ENCODE results near the gene DUSP10. TPM values are rescaled to one million over a fixed set of nuclear protein-coding genes. Genes with fewer than 3 reads are reported as not detected.

Gene DUSP10
- total RNA-seq, 1 experiment from 2014 or later = 15.9 TPM

- ChIA-PET POLR2A (interaction anchor here (2.1 kb wide), 1 partner anchor 11 kb away, joined by 12 read pairs; no protein-coding TSS in a partner anchor), CTCF (interaction anchor here (0.8 to 1.4 kb wide), 3 partner anchors 257 to 719 kb away, joined by 3 to 4 read pairs (median 3); no protein-coding TSS in a partner anchor)
- TF ChIP-seq, protein P1, sequence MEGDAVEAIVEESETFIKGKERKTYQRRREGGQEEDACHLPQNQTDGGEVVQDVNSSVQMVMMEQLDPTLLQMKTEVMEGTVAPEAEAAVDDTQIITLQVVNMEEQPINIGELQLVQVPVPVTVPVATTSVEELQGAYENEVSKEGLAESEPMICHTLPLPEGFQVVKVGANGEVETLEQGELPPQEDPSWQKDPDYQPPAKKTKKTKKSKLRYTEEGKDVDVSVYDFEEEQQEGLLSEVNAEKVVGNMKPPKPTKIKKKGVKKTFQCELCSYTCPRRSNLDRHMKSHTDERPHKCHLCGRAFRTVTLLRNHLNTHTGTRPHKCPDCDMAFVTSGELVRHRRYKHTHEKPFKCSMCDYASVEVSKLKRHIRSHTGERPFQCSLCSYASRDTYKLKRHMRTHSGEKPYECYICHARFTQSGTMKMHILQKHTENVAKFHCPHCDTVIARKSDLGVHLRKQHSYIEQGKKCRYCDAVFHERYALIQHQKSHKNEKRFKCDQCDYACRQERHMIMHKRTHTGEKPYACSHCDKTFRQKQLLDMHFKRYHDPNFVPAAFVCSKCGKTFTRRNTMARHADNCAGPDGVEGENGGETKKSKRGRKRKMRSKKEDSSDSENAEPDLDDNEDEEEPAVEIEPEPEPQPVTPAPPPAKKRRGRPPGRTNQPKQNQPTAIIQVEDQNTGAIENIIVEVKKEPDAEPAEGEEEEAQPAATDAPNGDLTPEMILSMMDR (IDR thresholded peaks at IDR 0.05; ENCODE audit: unreplicated experiment) = no peak
- no peaks in the 10 kb centered on the region for H3K9me3 Mint-ChIP-seq (ENCODE audit: unreplicated experiment)
- H3K27ac Mint-ChIP-seq (ENCODE audit: low read depth, unreplicated experiment) = no peak overlapping the region
- H3K36me3 Mint-ChIP-seq (ENCODE audit: insufficient read depth, unreplicated experiment) = peaks cover 25% of the 10 kb centered on the region
- no peaks in the 10 kb centered on the region for H3K27me3 Mint-ChIP-seq (ENCODE audit: insufficient read depth, unreplicated experiment)
- peaks cover 47% of the 10 kb centered on the region for H3K4me1 Mint-ChIP-seq (ENCODE audit: insufficient read depth, unreplicated experiment)
- no peak overlapping the region for H3K4me3 Mint-ChIP-seq (ENCODE audit: unreplicated experiment)
- no peak for DNase-seq (ENCODE audit: unreplicated experiment)
- intact Hi-C loops (cut with micrococcal nuclease) = no loop called here
- no TSS peak for BruUV-seq (replicated peaks)
Observed at GRCh38 chr1:221735999-221736398, 5.9 kb downstream of the DUSP10 start.

DNA sequence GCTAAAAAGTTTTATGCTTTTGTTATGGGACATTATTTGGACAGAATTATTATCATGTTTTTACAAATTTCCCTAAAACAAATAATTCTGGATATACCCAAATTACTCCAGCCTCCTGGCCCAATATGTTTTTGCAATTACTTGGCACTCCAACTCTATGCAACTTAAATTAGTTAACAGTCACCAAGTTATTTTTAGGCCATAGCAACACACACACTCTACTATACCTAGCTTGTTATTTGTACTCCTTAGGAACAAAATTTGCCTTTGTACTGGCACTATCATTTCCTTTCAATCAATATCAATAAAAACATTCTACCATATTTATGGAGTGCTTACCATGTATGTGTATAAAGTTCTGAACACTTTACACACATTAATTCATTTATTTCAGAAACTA lies 7.7 kb downstream of the DUSP10 start:
- Mint-ChIP-seq H3K4me3 (ENCODE audit: unreplicated experiment) (no peak overlapping the region), H3K36me3 (ENCODE audit: insufficient read depth, unreplicated experiment) (peaks cover 25% of the 10 kb centered on the region), H3K27me3 (ENCODE audit: insufficient read depth, unreplicated experiment) (no peaks in the 10 kb centered on the region), H3K4me1 (ENCODE audit: insufficient read depth, unreplicated experiment) (peaks cover 46% of the 10 kb centered on the region), H3K27ac (ENCODE audit: low read depth, unreplicated experiment) (peak overlapping the region; percentile 6), H3K9me3 (ENCODE audit: unreplicated experiment) (no peaks in the 10 kb centered on the region)
- intact Hi-C loops (cut with micrococcal nuclease) = no loop called here
- no peak for DNase-seq (ENCODE audit: unreplicated experiment)
- no TSS peak for BruUV-seq (replicated peaks)
- ChIA-PET POLR2A (interaction anchor here (0.9 to 3.2 kb wide), 3 partner anchors 8 to 55 kb away, joined by 3 to 26 read pairs (median 12); partner anchors contain the start of gene DUSP10), CTCF (interaction anchor here (0.7 to 3.4 kb wide), 9 partner anchors 8 to 433 kb away, joined by 3 to 16 read pairs (median 3); partner anchors contain the start of gene DUSP10)
- TF ChIP-seq, protein P1 (IDR thresholded peaks at IDR 0.05; ENCODE audit: unreplicated experiment) = no peak

GRCh38 chr1:221732052-221732451 lies 9.8 kb downstream of the DUSP10 start:
- peaks cover 59% of the 10 kb centered on the region for H3K4me1 Mint-ChIP-seq (ENCODE audit: insufficient read depth, unreplicated experiment)
- POLR2A ChIA-PET = interaction anchor here (3.2 kb wide), 1 partner anchor 10 kb away, joined by 26 read pairs; the partner anchor contains the start of gene DUSP10
- no TSS peak for BruUV-seq (replicated peaks)

DNA sequence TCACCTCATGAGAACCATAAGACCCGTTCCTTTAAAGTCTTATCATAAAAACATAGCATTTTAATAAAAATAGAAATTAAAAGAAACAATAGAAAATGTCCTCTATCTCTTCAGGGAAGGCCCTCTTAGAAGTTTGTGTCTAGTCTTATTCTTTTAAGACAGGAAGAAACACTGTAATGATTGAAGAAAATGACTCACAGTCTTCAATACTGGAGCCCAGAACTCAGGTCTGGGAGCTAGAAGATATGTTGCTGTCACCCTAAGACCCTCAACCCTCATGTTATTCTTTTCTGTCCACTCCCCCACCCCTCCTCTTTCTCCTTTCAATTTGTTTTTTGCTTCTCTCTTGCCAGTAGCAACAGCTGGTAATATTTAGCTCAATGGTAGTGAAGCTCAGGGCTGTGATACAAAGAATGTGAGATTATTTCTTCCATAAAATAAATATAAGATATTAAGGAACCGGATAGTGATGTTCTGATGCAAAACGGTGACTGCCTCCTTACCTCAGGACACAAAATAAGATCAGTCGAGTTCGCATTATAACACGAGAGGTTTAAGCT lies 12.0 kb downstream of the DUSP10 start:
- Mint-ChIP-seq H3K27ac (ENCODE audit: low read depth, unreplicated experiment) (peak overlapping the region; percentile 82), H3K9me3 (ENCODE audit: unreplicated experiment) (no peaks in the 10 kb centered on the region), H3K36me3 (ENCODE audit: insufficient read depth, unreplicated experiment) (no peaks in the 10 kb centered on the region), H3K4me3 (ENCODE audit: unreplicated experiment) (no peak overlapping the region), H3K27me3 (ENCODE audit: insufficient read depth, unreplicated experiment) (no peaks in the 10 kb centered on the region), H3K4me1 (ENCODE audit: insufficient read depth, unreplicated experiment) (peaks cover 69% of the 10 kb centered on the region)
- POLR2A ChIA-PET = interaction anchor here (1.2 to 6.7 kb wide), 3 partner anchors 12 to 108 kb away, joined by 4 to 133 read pairs (median 5); partner anchors contain the start of gene DUSP10
- DNase-seq (ENCODE audit: unreplicated experiment) = no peak
- TF ChIP-seq, protein P1 (IDR thresholded peaks at IDR 0.05; ENCODE audit: unreplicated experiment) = no peak
- intact Hi-C loops (cut with micrococcal nuclease) = loop anchor here (5.0 kb wide), 1 partner anchor 253 kb away; no protein-coding TSS in a partner anchor
- CTCF ChIA-PET = interaction anchor here (0.6 to 2.0 kb wide), 11 partner anchors 8 to 940 kb away, joined by 3 to 8 read pairs (median 3); partner anchors contain the start of gene DUSP10
- BruUV-seq (replicated peaks) = no TSS peak

More at GRCh38 chr1:221732052-221732451, 9.8 kb downstream of the DUSP10 start:
- intact Hi-C loops (cut with micrococcal nuclease) = no loop called here
- Mint-ChIP-seq H3K27me3 (ENCODE audit: insufficient read depth, unreplicated experiment) (no peaks in the 10 kb centered on the region), H3K4me3 (ENCODE audit: unreplicated experiment) (no peak overlapping the region), H3K27ac (ENCODE audit: low read depth, unreplicated experiment) (no peak overlapping the region), H3K36me3 (ENCODE audit: insufficient read depth, unreplicated experiment) (peaks cover 11% of the 10 kb centered on the region), H3K9me3 (ENCODE audit: unreplicated experiment) (no peaks in the 10 kb centered on the region)
- CTCF ChIA-PET = interaction anchor here (0.9 to 3.4 kb wide), 2 partner anchors 10 to 160 kb away, joined by 4 to 16 read pairs; partner anchors contain the start of gene DUSP10
- TF ChIP-seq, protein P1 (IDR thresholded peaks at IDR 0.05; ENCODE audit: unreplicated experiment) = no peak
- DNase-seq (ENCODE audit: unreplicated experiment) = no peak
